HTR-8/SVneo (cell line): ENCODE results near the gene CACNB4.

Experiments used
- DNase-seq: peaks from one replicate; pipeline ENCODE4 v3.0.0; 2011; ENCODE audit warnings: low spot score, mixed read lengths; ENCODE audit not compliant: insufficient read length
- FAIRE-seq: peaks from 2 replicates; lab custom pipeline; 2011; peaks lifted over from hg19 to GRCh38; lab: Jason Lieb, UNC

Gene CACNB4

DNA sequence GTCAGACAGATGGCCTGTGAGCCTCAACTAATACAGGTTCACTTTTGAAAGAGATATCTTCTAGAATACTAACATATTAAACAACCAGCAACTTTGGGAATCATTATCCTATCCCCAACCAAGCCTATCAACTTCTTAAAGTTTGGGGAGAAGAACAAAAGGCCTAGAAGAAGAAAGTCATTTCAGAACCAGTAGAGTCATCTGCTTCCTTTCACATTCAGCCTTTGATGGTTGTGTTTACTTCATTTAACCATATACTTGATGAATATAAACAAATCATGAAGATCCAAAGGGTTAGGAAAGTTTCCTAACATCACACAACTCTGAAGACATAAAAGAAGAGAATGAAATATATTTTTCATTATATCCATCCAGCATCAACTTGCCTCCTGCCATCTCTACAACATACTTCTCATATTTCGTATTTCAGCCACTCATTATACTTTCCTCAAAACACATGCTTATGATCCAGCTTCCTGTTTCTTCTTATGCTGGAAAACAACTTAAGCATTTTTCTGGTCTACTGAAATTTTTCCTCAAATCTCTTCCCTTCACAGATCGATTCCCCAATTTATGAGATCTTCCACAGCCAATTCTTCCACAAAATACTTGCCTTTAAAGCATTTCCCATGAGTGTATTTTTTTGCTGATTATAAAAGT lies 114.3 kb downstream of the CACNB4 start:
- FAIRE-seq, result no peak
- DNase-seq, result no peak

DNA sequence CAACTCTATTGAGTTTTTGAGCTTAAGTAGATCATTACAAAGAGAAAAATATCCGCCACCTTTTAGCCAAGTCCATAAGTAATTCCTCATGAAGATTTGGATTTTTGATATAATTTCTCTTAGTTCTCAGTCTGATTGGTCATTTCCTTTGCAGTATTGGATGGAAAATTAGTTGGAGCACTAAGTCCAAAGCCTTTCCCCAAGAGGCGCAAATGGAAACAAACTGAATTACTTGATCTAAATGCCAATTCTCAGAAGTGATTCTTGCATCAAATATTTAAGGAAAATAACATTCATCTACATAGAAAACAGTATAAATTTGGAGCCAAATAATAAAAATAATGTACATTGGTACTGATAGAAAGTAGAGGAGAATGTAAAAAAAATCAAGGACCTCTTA lies 115.6 kb downstream of the CACNB4 start:
- no peak for DNase-seq
- FAIRE-seq, result no peak

DNA sequence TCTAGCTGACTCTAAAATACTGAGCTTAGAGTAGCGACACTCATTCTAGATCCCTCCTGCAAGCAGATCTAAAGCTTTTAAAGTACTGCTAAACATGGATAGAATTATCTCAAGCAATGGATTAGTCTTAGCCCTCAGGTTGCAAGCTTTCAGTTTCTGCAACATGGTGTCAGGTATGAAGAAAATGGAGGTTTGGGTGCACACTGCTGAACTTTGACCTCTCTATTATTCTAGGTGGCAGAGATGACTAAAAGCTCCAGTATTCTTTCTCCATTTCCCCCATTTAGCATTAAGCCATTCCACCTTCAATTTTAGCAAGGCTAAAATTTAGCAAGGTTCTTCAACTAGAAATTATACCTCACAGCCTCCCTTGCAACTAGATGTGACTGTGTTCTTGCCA lies 117.0 kb downstream of the CACNB4 start:
- DNase-seq (no peak), FAIRE-seq (no peak)

DNA sequence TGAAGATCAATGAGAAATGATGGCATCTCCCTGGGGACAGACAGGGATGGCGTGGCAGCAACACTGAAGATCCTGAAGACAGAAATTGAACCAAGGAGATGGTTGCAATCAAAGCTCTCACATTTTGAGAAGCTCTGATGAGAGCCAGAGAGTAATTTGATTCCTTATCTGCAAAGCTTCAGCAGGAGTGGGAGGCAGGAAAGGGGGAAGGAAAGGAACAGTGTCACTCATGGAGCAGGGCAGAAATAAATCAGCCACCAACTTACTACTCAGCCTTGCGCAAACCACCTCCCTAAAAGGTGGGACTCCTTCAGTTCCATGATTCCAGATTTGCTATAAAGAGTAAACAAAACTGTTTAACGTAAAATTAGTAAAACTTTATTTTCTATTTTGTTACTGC lies 119.2 kb downstream of the CACNB4 start:
- FAIRE-seq (no peak), DNase-seq (no peak)

DNA sequence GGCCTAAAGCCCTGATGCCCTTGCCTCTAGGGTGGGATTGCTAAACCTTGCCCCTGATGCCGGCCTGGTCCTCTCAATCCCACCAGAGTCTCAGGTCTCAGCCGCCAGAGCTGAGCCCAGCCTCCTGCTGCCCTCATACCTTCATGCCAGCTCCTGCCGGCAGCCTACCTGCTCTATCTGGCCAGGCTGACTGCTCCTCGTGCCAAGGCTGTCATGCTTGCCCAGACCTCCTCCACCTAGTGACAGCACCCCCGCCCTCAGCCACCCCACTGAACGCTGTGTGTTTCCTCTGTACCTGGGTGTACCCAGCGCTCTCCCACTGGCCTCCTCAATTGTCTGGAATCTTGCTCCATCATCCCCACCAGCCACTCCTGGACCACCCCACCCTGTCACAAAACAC lies 120.1 kb downstream of the CACNB4 start:
- DNase-seq (no peak), FAIRE-seq (no peak)

DNA sequence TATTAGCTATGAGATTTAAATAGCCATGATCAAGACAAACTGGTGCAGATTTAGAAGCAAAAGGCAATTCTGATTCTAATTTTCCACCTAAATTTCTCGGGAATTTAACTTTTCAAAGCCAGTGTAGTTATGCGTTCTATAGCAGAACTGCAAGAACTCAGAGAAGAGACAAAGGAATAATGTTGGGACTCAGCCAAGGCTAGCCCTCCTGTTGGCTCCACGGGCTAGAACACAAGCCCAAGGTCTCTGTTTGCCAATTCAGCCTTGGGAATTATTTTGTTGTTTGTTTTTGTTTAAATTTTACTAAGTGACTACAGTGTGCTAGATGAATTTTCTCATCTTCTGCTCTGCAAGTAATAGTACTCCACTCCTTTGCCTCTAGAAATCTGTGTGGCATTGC lies 121.2 kb downstream of the CACNB4 start:
- DNase-seq (no peak), FAIRE-seq (no peak)

DNA sequence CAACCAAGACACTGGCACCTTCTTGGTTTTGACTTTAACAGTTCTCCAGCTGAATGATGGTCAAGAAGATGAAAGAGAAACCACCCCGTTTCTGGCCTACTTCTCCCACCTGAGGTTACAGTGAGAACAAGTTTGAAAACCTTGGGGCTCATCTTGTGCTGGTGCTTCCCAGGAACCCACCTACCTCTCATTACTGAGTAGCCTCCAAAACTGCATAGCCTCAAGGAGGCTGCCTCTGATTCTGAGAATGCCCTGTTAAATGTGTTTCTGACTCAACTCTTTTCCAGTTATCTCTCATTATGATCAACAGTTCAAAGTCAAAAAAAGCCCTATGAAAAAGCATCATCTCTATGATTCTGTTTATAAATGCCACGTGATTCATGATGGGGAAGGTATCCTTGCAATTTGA lies 121.9 kb downstream of the CACNB4 start:
- no peak for DNase-seq
- no peak for FAIRE-seq

DNA sequence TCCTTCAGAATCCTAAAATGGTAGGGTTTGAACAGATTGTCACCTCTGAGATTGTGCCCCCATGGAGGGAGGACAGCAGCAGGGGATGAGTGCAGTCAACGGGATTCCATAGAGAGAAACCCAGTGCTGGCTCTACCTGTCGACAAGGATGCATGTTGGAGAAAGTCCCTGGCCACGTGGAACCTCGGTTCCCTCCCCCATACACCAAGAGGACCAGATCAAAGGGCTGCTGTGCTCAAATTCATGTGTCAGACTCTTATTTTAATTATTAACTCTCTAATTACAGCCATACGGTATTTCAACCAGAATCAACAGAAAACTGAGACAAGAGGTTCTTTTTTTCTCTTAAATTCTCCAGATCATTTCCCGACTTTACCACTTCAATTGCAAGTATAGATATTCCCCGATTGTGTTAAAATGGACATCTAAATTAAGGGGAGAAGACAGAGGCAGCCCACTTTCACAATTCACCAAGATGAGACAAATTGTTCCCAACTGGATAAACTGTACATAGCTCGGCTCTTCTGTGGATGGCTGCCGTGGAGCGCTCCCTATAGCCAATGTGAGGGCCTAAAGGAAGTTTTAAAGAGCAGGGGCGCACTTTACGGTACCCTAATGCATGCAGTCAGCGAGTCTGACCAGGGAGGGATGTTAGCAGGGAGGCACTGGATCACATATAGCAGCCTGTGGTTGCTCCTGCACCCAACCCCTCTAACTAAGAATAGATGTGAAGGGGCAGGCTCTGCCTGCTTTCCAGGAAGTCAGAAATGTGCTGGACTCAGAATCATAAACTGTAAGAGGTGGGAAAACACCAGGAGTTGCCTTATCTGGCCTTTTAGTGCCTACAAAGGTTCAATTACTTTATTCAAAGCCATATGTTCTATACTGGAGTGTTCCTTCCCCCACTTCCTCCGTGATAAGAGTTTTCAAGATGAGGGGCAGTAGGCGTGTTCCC lies 123.1 kb downstream of the CACNB4 start:
- FAIRE-seq (no peak), DNase-seq (no peak)

DNA sequence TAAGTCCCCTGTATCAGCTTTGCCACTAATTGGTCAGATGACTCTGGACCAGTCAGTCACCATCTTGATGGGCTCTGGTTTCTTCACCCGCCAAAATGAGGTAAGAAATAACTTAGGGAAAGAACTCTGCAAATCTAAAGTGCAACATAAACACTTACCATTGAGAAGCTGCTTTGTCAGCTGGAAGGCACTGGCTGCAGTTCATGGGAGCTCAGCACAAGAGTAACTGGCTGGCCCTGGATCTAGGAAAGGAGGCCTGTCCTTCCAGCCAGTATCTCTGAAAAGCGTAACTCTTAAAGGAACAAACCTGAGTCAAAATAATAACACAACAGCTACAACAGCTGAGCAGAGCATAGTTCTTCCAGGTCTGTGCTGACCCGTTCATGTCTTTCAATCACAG lies 123.9 kb downstream of the CACNB4 start:
- no peak for DNase-seq
- no peak for FAIRE-seq

DNA sequence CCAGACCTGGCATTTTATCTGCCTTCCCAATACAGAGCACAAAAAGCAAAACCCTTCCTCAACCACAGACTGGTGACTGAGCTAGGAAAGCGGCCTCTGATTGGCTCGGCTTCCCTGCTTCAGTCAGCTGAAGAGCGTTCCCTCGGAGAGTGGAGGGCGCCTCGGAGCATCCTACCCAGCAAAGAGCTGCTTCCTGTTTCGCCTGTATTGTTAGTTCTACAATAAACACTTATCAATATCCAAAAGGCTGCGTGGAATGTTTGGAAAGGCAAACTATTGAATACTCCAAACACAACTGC lies 125.0 kb downstream of the CACNB4 start:
- DNase-seq, result no peak
- no peak for FAIRE-seq

DNA sequence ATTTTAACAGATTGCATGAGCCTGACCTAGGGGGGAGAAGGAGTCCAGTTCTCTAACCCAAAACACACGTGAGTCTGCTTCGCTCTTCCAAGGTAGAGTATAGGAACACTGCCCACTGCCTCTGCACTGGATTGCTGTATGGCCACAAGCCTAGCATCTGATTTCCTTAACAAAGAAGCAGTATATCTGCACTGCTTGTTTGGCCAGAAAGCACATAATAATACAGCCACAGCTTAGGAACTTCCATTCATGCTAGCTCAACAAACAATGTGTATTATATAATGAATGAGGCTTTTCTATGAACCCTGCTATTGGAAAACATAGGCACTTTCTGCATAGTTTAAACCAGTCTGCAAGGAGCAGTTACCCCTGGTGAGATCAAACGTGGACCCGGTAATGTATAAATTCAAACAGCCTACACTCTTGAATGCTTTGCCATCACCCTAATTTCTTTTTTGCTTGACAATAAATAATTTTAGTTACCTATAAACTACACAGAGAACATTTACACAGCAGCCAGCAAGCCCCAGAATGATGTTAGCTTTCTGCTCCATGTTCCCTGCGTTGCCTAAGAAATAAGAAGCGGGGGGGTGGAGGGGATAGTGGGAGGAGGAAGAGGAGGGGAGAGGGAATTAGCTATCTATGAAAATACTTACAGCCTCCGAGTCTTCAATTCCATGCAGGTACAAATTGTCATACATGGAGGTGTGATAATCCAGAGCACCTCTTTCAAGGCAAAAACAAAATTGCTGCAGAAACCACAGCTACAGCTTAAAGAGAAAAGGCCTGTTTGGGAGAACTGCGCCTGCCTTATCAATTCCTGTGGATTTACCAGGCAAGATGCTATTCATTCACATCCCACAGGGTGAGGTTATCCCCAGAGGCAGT lies 125.6 kb downstream of the CACNB4 start:
- no peak for DNase-seq
- no peak for FAIRE-seq

DNA sequence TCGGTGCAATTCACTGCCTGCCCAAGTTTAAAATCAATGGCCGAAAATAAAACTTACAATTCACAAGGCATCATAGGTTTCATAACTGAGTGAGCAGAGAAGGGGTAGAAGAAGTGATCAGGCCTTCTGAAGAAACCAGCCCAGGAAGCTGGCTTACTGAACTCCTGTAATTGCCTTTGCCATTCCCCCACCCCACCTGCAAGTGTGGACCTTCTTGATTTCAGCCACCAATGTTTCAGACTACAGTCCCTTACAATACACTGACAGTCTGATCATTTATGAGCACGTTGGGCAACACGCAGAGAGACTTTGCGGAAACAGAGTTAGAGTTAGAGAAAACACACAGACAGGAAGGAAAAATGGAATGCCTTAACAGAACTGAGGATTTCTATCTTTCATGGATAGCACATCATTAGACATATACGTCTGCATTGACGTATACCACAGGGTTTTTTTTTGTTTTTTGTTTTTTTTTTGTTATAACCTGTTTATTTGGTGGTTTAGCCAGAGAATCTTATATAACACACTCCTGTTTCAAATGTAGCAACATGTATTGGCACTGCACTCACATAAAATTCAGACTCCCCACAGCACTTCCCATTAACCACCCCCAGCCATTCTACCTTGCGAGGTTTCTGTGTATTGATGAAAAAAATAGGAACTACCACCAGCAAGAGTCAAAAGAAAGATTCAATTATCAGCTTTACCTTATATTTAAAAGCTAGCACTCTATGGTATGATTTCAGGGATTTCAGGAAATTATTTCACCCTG lies 126.4 kb downstream of the CACNB4 start:
- DNase-seq (no peak), FAIRE-seq (no peak)

DNA sequence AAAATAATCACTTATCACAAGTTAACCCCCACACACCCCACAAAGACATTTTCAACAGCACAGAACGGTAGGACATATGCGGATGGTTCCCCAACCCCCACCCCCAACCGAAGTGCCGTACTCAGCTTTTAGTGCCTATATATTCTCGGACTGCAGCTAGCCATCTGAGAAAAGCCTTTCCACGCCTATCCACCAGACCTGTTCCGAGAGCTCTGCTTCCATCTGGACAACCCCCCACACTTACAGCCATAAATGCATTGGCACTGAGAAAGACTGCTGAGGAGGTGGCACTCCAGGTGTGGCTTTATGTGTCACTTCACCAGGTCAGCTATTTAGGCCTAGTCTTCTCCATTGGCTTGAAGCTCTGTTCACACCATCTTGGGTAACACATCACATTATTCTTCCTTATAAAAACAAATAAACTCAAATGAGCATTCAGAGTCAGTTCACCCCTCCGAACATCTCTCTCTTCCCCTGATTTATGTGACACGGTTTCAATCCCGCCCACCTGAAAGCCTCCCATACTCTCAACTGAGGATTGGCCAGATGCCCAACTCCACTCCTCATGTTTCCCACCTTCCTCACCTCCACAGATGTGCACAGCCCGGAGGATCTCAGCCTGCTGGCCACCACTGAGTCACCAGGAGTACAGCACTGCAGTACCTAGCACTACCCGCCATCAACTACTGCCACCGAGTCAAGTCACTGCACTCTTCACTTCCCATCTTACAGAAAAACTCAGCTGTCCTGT lies 127.4 kb downstream of the CACNB4 start:
- FAIRE-seq (no peak), DNase-seq (no peak)

DNA sequence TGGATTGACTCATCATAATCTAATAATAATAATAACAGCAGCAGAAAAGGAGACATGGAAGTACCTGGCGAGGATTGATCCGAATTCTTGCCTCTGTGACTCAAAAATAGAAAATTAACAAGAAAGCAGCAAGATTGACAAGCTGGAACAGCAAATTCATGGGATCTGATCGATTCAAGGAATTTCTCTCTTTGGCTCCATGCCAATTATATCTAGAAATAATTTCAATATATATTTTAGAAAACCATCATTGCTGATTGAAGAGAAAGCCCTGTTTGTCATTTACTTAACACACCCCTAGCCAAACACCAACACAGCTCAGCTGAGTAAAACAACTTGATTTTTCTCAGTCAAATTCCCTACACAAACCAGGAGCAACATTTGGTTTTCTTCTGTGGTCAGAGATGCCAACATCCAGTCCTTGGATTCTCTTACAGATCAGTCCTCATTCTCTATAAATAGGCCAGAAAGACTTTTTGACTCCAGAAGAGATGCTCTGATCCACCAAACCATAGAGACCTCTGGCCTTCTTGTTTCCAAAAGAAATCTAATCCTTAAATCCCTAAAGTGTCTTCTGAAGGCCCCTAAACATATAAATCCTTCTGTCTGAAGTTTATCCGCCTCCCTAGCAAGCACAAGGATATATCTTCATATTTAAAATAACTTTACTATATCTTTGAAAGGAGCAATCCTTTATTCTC lies 129.9 kb downstream of the CACNB4 start:
- DNase-seq (no peak), FAIRE-seq (no peak)

DNA sequence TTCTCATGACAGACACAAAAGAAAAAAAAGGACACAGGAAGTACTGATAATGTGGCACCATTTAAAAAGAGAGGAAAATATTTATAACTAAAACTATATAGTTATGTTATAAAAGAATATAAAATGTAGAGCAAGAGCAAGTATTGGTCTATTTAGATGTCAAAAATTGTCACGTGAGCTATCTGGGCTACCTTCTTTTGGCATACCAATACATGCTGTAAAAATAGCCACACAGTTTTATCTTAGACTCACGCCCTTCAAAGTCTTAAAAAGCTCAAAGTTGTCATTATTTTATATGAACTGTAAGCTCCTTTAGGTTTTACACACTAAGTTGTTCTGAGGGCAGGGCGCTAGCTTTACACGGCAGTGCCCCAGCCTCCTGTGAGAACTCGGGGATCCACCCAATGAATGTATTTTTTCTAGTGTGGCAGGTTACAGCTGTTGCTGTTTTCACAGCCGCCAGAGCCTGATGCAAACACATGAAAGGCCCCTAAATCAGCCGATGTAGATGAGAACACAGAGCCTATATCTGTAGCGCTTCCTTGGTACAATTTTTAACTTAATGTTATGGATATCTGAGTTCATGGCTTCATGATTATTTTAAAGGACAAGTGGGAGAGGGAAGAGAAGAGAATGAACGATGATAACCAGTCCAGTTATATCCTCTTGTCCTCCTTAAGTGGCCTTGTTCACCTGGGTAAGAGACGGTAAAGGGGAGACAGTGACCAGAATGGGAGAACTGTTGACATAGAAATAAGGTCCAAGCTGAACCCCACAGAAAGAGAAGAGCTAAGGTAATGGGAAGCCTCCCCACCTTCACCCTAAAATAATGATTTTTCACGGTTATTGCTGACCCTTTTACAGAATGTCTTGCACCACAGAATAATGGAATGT lies 130.8 kb downstream of the CACNB4 start:
- no peak for DNase-seq
- FAIRE-seq, result no peak

DNA sequence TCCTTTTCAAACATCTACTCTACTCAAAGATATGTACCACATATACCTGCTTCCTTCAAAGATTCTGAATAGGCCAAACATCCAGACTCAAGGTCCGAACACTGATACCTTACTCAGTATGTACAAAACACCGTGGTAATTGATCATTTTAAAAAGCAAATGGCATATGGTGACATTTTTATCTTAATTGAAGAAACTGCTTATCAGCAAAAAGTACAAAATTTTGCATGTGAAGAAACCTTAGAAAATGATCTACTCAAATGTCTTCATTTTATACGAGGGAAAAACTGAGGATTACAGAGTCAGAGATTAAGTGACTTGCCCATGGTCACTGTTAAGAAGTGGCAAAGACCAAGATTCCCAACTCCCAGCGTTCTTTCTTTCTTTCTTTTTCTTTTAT lies 133.0 kb downstream of the CACNB4 start:
- FAIRE-seq (no peak), DNase-seq (no peak)

DNA sequence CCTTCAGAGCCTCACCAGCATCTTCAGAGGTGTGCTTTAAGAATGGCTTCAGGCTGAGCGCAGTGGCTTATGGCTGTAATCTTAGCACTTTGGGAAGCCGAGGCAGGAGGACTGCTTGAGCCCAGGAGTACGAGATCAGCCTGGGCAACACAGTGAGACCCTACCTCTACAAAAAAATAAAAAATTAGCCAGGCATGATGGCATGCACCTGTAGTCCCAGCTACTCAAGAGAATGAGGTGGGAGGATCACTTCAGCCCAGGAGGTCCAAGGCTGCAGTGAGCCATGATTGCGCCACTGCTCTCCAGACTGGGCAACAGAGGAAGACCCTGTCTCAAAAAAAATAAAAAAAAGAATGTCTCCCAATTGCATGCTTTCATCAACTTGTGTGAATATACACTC lies 137.3 kb downstream of the CACNB4 start:
- DNase-seq (no peak), FAIRE-seq (no peak)

DNA sequence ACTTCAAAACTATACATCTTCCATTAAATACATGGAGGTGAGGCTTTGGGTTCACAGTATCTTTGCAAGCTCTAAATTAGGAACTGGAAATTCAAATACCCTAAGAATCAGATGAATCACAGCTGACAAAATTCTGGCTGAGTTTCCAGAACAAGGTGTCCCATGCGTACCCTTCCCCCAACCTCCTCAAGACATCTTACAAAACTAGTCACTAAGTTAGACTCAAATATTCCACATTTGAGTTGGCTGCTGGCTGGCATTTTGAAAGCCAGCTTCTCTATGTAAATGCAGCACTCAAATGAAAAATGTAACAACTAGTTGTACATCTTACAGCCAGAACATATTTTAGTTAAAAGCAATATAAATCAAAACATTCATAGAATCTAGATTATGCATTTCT lies 139.6 kb downstream of the CACNB4 start:
- DNase-seq (no peak), FAIRE-seq (no peak)
